ENCODE data around the gene SKOR2. TPM values are rescaled to one million over a fixed set of nuclear protein-coding genes. Genes with fewer than 3 reads are reported as not detected.

Gene SKOR2, protein sequence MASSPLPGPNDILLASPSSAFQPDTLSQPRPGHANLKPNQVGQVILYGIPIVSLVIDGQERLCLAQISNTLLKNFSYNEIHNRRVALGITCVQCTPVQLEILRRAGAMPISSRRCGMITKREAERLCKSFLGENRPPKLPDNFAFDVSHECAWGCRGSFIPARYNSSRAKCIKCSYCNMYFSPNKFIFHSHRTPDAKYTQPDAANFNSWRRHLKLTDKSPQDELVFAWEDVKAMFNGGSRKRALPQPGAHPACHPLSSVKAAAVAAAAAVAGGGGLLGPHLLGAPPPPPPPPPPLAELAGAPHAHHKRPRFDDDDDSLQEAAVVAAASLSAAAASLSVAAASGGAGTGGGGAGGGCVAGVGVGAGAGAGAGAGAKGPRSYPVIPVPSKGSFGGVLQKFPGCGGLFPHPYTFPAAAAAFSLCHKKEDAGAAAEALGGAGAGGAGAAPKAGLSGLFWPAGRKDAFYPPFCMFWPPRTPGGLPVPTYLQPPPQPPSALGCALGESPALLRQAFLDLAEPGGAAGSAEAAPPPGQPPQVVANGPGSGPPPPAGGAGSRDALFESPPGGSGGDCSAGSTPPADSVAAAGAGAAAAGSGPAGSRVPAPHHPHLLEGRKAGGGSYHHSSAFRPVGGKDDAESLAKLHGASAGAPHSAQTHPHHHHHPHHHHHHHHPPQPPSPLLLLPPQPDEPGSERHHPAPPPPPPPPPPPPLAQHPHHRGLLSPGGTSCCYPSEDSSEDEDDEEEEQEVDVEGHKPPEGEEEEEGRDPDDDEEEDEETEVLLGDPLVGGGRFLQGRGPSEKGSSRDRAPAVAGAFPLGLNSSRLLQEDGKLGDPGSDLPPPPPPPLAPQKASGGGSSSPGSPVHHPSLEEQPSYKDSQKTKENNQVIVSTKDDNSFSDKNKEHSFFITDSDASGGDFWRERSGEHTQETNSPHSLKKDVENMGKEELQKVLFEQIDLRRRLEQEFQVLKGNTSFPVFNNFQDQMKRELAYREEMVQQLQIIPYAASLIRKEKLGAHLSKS
- total RNA-seq = not detected

DNA sequence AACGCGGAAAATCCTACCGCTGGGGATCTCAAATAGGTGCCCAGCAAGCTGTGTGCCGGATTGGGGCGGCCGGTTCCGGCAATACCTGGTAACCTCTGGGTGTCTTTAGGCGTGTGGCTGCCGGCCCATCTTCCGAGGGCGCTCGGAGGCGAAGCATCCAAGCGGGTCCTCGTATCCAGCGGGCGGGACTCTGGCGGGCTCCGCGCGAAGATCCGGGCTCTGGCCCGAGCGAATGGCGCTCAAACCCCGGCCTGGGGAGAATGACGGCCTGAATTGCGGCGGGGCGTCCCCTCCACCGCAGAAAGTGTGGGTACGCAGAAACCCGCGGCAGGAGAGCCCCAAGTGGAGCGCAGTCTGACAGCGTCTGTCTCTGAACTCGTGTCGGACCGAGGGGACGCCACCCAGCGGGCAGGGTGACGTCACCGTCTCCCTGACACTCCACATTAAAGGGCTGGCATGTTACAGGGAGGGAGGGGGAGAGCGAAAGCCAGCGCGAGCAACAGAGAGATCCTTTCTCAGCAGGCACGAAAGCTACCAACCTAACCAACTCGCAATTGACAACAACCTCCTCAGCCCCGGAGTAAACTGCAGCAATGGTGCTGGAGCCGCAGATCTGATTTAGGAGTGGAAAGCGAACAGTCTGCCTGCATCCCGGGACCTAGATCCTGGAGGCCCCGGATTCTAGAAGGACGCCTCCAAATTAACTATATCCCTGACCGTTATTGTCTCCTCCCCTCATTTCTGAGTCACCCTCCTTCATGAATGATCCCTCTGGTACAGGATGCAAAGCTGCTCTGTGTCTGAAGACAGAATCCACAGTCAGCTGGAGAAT, at the start of gene SKOR2:
SKOR2 (minus strand) TSS at position 372 of the 832 bp plus-strand sequence. CDS start 2,477 bp downstream, outside the sequence.
- no peak within 1 kb of the TSS for H3K4me3 ChIP-seq
- TF ChIP-seq, protein P1, sequence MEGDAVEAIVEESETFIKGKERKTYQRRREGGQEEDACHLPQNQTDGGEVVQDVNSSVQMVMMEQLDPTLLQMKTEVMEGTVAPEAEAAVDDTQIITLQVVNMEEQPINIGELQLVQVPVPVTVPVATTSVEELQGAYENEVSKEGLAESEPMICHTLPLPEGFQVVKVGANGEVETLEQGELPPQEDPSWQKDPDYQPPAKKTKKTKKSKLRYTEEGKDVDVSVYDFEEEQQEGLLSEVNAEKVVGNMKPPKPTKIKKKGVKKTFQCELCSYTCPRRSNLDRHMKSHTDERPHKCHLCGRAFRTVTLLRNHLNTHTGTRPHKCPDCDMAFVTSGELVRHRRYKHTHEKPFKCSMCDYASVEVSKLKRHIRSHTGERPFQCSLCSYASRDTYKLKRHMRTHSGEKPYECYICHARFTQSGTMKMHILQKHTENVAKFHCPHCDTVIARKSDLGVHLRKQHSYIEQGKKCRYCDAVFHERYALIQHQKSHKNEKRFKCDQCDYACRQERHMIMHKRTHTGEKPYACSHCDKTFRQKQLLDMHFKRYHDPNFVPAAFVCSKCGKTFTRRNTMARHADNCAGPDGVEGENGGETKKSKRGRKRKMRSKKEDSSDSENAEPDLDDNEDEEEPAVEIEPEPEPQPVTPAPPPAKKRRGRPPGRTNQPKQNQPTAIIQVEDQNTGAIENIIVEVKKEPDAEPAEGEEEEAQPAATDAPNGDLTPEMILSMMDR (IDR thresholded peaks at IDR 0.05) = no peak
- no peak for TF ChIP-seq POLR2A (IDR thresholded peaks at IDR 0.05)
- DNase-seq = no peak
- no peaks in the 10 kb centered on the region for H3K9me3 ChIP-seq
- intact Hi-C loops (cut with DNase I; ENCODE audit: low total_unique reads) = no loop called here
- no peaks in the 10 kb centered on the region for H3K36me3 ChIP-seq
- no peak within 1 kb of the TSS for H3K27ac ChIP-seq
- H3K27me3 ChIP-seq = peaks cover 0 to 54% of the 10 kb centered on the region in 2 donors
- peaks cover 0 to 4% of the 10 kb centered on the region in 2 donors for H3K4me1 ChIP-seq

DNA sequence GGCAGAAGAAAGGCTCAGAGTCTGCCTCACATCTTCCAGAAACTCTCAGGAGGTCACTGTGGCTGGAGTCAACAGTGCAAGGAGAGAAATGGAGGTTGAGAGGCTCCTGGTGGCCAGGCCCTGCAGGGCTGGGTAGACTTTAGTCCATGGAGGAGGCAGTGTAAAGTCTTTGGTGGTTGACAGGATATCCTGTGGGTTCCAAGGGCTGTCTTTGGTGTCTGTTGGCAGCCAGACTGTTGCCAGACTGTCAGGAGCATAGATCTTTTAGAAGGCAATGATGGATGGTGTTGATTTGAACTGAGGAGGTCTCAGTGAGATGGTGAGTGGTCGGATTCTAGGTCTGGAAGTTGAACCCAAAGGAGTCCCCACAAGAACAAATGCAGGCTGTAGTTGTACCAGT, 45.0 kb upstream of the SKOR2 start:
- intact Hi-C loops (cut with DNase I; ENCODE audit: low total_unique reads) = no loop called here
- DNase-seq = no peak

DNA sequence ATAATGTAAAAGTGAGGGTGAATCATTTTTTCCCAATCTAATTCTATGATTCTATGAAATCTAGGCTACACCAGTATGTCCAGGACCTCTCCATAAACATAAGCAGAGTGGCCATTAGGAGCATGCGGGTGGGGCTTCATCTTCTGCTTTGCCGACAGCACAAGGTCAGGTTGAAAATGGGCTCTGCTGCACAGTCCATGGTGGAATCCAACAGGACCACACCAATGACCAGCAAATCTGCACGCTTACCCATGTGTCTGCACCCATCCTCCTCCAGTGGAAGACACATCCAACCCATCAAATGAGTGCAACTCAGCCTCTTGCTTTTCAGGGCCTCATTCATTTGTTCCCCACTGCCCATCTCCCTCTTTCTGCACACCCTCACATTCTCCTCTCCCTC, 43.3 kb upstream of the SKOR2 start:
- Histone ChIP-seq H3K27ac (no peak overlapping the region), H3K36me3 (no peaks in the 10 kb centered on the region), H3K4me3 (no peak overlapping the region), H3K4me1 (no peaks in the 10 kb centered on the region), H3K9me3 (no peaks in the 10 kb centered on the region), H3K27me3 (no peaks in the 10 kb centered on the region)
- intact Hi-C loops (cut with DNase I; ENCODE audit: low total_unique reads) = no loop called here
- DNase-seq = no peak
- TF ChIP-seq, protein P1 (IDR thresholded peaks at IDR 0.05) = no peak
- no peak for TF ChIP-seq POLR2A (IDR thresholded peaks at IDR 0.05)

More for the DNA sequence above, 45.0 kb upstream of the SKOR2 start:
- H3K27ac ChIP-seq = no peak overlapping the region
- H3K36me3 ChIP-seq = no peaks in the 10 kb centered on the region
- H3K27me3 ChIP-seq = no peaks in the 10 kb centered on the region
- no peaks in the 10 kb centered on the region for H3K9me3 ChIP-seq
- no peak overlapping the region for H3K4me3 ChIP-seq
- no peak for TF ChIP-seq POLR2A (IDR thresholded peaks at IDR 0.05)
- TF ChIP-seq, protein P1 (IDR thresholded peaks at IDR 0.05) = no peak
- H3K4me1 ChIP-seq = no peaks in the 10 kb centered on the region

DNA sequence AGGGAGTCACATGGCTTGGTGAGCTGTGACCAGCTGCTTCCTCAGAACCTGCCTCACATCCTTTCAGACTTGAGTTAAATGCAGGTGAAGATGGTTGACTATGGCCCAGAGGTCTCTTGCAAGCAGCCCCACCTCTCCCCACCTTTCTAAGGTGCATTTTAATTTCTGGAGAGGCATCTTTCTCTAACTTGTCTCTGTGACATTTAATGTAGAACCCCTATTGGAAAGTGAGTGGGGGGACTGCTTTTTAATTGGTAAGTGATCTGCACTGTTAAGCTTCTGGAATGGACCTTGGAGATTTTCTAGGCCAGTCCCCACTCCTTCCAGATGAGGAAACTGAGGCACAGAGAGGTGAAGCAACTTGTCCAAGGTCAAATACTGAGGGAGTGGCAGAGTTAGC, 37.3 kb upstream of the SKOR2 start:
- H3K36me3 ChIP-seq = no peaks in the 10 kb centered on the region
- TF ChIP-seq, protein P1 (IDR thresholded peaks at IDR 0.05) = no peak
- no peak for TF ChIP-seq POLR2A (IDR thresholded peaks at IDR 0.05)
- no peaks in the 10 kb centered on the region for H3K4me1 ChIP-seq
- H3K27ac ChIP-seq = no peak overlapping the region
- no peaks in the 10 kb centered on the region for H3K9me3 ChIP-seq
- intact Hi-C loops (cut with DNase I; ENCODE audit: low total_unique reads) = no loop called here
- no peak overlapping the region for H3K4me3 ChIP-seq
- H3K27me3 ChIP-seq = no peaks in the 10 kb centered on the region
- no peak for DNase-seq

Data from uterus (tissue), 4 donors.